22Rv1 (cell line): ENCODE measurements around the gene R3HDM2.

Experiments used
- H3K27ac ChIP-seq: fragments of 450-650 bp; 2 replicates; pipeline ENCODE4 v1.5.1; 2017
- ZFX ChIP-seq: fragments of 450-650 bp; IDR thresholded peaks from 2 replicates; pipeline ENCODE4 v1.6.1; 2017; ENCODE audit warnings: antibody characterized with exemption, borderline replicate concordance
- TF ChIP-seq, protein P1 (sequence below): fragments of 450-650 bp; IDR thresholded peaks from 2 replicates; pipeline ENCODE4 v1.5.1; 2017; ENCODE audit warnings: mild to moderate bottlenecking

The R3HDM2 gene

DNA sequence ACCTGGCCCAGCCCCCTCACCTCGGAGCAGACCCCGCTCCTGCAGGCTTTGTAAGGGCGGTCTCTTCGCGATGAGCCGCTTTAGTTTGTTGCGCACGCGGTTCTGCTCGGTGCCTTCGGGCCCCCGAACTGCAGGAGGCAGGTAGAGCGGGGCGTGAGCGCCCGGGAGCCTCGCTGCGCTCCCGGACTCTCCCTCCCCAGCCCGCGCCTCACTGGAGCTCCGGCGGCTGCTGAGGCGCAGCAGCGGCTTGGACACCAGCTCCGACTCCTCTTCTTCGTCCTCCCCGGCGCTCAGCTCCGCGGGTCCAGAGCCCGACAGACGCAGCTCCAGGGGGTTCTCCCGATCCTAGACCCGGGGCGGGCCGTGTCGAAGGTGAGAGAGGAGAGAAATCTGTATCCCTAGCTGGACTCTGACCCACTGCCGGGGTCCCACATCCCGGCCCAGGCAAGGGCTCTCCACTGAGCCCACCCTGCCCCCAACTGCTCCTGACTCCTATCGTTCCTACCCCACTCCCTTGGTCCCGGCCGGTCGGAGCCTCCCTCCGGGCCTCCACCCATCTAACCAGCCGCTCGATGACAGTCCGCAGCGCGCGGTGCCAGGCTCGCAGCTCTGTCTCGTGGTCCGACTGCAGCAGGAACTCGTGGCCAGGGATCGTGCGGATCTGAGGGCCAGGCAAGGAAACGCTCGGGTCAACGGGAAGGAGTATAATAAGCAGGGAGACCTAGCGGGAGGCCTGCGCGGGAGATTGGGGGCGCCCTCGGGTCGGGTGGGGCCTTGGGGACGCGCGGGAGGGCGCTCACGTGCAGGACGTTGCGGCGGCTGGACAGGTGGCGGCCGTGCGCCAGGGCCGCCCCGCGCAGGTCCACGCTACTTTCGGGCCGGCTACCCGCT, 44.7 kb upstream of the R3HDM2 start:
- TF ChIP-seq, protein P1, sequence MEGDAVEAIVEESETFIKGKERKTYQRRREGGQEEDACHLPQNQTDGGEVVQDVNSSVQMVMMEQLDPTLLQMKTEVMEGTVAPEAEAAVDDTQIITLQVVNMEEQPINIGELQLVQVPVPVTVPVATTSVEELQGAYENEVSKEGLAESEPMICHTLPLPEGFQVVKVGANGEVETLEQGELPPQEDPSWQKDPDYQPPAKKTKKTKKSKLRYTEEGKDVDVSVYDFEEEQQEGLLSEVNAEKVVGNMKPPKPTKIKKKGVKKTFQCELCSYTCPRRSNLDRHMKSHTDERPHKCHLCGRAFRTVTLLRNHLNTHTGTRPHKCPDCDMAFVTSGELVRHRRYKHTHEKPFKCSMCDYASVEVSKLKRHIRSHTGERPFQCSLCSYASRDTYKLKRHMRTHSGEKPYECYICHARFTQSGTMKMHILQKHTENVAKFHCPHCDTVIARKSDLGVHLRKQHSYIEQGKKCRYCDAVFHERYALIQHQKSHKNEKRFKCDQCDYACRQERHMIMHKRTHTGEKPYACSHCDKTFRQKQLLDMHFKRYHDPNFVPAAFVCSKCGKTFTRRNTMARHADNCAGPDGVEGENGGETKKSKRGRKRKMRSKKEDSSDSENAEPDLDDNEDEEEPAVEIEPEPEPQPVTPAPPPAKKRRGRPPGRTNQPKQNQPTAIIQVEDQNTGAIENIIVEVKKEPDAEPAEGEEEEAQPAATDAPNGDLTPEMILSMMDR = no peak
- TF ChIP-seq ZFX = no peak
- no peak overlapping the region for H3K27ac ChIP-seq

DNA sequence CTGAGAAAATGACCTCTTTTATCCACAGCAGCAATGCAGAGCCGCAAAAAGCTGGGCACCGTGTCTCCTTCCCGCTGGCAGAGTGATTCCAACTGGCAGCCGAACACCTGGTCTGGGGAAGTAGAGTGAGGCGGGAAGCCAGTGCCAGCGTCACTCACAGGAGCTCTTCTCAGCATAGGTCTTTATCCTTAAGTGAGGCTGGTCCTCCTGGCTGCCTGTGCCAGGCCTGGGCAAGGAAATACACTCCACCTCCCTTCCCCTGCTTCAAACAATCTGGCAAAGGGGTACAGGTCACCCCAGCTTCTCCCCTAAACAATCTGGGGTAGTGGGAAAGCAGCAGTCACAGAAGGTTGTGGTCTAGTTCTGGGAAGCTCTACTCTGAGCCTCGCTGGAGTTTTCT, 44.0 kb upstream of the R3HDM2 start:
- H3K27ac ChIP-seq = no peak overlapping the region
- TF ChIP-seq, protein P1 = no peak
- no peak for TF ChIP-seq ZFX

DNA sequence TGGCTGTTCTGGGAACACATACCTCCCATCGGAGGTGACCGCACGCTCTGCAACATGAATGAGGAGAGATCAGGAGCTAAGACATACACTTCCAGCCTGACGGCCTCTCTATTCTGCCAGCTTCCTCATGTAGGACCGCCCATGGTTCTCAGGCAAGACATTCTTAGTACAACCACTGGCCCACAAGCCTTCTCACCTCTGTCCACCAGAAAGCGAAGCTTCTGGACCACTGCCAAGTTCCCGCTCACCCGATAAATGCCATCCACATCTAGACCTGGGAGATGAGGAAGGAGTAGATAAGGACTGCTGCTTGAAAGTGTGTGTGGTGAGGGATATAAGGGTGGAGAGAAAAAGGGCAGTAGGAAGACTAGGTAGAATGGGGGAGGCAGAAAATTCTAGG, 43.6 kb upstream of the R3HDM2 start:
- H3K27ac ChIP-seq = no peak overlapping the region
- TF ChIP-seq, protein P1 = no peak
- TF ChIP-seq ZFX = no peak

DNA sequence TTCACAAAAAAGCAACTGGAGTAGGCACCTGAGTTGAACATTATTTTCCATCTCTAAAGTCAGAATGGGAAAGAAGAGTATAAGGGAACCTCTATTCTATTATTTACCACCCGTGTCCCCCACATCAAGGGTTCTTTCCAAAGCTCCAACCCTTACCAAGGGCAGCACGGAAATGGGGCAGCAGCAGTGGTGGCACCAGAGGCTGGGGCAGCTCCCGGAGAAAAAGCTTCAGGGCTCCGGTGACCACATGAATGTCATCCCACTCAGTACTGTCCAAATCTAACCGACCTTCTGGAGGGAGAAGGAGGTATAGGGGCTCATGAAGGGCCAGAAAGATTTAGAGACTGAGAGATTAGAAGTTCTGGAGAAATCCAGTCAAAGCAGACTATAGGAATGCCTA, 43.0 kb upstream of the R3HDM2 start:
- no peak overlapping the region for H3K27ac ChIP-seq
- TF ChIP-seq, protein P1 = no peak
- TF ChIP-seq ZFX = no peak

DNA sequence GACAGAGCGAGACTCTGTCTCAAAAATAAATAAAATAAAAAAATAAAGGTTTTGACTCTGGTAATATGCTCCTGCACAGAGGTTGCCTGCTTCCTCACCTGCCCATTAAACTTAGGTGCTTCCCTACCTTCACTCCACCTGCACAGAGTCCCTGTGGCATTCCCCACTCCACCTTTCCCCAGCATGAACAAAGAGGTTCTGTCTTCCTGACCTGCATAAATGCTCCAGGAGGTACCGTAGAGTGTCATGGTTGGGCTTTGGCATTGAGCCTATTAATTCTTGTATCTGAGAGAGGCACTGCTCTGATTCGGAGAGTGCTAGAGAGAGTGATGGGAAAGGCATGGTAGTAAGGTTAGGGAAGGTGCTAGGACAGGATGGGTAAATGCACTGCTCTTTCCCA, 42.5 kb upstream of the R3HDM2 start:
- no peak overlapping the region for H3K27ac ChIP-seq
- TF ChIP-seq ZFX = no peak
- TF ChIP-seq, protein P1 = no peak

DNA sequence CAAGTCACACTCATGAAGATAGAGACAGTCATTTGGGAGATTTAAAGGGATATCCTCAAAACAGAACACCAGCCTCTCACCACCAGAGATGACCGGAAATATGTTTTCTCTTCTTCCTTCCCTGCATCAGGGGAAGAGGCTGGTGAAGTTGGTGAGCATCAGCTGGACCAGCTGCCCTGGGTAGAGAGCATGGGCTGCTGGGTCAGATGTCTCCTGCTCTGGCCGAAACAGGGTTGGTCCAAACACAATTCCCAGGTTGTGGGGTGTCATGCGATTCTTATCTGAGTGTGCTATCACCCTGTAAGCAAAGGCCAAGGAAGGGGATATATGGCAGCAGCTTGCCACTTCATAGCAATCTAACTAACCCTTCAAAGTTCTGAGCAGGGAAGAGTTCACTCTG, 41.5 kb upstream of the R3HDM2 start:
- TF ChIP-seq ZFX = no peak
- TF ChIP-seq, protein P1 = no peak
- H3K27ac ChIP-seq = no peak overlapping the region

DNA sequence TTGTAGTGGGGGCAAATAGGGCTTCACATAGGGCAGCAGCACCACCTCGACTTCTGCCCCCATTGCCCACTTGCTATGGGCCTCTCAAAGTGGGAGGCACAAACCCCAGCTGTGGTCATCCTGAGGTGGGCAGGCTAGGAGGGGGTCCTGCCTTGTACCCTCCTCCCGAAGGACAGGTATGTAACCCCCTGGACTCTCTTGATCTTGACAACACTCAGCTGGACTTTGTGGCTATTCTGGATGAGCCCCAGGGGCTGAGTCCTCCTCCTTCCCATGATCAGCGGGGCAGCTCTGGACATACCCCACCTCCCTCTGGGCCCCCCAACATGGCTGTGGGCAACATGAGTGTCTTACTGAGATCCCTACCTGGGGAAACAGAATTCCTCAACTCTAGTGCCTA, 40.8 kb upstream of the R3HDM2 start:
- H3K27ac ChIP-seq = no peak overlapping the region
- TF ChIP-seq ZFX = no peak
- TF ChIP-seq, protein P1 = no peak
